Upper lobe of right lung (tissue), 1 donor: Measurements from ENCODE around the gene KANSL2. TPM values are rescaled to one million over a fixed set of nuclear protein-coding genes. Genes with fewer than 3 reads are reported as not detected.
A peak's percentile ranks its signal among the peaks of the same experiment; 100 is the strongest.
"Not testable (repeated sequence)": the region's sequence is repeated elsewhere in the genome, so short reads cannot be mapped to it uniquely, and the experiment has no call there.

Experiments used
- ATAC-seq: fragments of 200-7000 bp; cut with Tn5 transposase; one replicate; pipeline ENCODE4 v1.9.1; 2020; ENCODE audit warnings: mild to moderate bottlenecking, moderate library complexity
- DNase-seq: peaks from one replicate; pipeline ENCODE4 v3.0.0-alpha.2; 2020
- H3K27ac ChIP-seq: fragments of 200-600 bp; one replicate; pipeline ENCODE4 v1.8.0; 2022
- H3K27me3 ChIP-seq: fragments of 200-600 bp; one replicate; pipeline ENCODE4 v1.8.0; 2022; ENCODE audit warnings: mild to moderate bottlenecking
- H3K36me3 ChIP-seq: fragments of 200-600 bp; one replicate; pipeline ENCODE4 v1.8.0; 2022
- H3K4me1 ChIP-seq: fragments of 200-600 bp; one replicate; pipeline ENCODE4 v1.8.0; 2022
- H3K4me3 ChIP-seq: fragments of 200-600 bp; one replicate; pipeline ENCODE4 v1.8.0; 2022; ENCODE audit warnings: mild to moderate bottlenecking
- H3K9me3 ChIP-seq: fragments of 200-600 bp; one replicate; pipeline ENCODE4 v1.8.0; 2022
- intact Hi-C: fragments of 100-400 bp; cut with DNase I; formaldehyde crosslinking; loops from one replicate; pipeline ENCODE4 v1.11.0; 2022
- long read RNA-seq: library from polyadenylated mRNA; unstranded; transcript quantifications from one replicate; pipeline ENCODE4 v2.0.0, GENCODE V29; 2021
- total RNA-seq: library from RNA; stranded (reverse); fragmentation: NEBNext Ultra II Directional; extraction: Animal tissue kit (Norgen Biotek cat#: 25700); gene quantifications from one replicate; pipeline ENCODE4 v1.2.1, GENCODE V29; 2021
- TF ChIP-seq, protein P1 (sequence below): fragments of 200-600 bp; IDR thresholded peaks from one replicate; pipeline ENCODE4 v1.8.0; 2022; ENCODE audit warnings: antibody characterized with exemption
- donor health status: DM: no; HTN: yes; CAD: no; lungs with severe emphysema.

Gene KANSL2, protein sequence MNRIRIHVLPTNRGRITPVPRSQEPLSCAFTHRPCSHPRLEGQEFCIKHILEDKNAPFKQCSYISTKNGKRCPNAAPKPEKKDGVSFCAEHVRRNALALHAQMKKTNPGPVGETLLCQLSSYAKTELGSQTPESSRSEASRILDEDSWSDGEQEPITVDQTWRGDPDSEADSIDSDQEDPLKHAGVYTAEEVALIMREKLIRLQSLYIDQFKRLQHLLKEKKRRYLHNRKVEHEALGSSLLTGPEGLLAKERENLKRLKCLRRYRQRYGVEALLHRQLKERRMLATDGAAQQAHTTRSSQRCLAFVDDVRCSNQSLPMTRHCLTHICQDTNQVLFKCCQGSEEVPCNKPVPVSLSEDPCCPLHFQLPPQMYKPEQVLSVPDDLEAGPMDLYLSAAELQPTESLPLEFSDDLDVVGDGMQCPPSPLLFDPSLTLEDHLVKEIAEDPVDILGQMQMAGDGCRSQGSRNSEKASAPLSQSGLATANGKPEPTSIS
- 24.7 TPM for total RNA-seq
- long read RNA-seq, partial matches to known transcripts = 2 of 44 reads
- long read RNA-seq, other reads (novel, unspliced or antisense) = 41 of 44 reads

DNA sequence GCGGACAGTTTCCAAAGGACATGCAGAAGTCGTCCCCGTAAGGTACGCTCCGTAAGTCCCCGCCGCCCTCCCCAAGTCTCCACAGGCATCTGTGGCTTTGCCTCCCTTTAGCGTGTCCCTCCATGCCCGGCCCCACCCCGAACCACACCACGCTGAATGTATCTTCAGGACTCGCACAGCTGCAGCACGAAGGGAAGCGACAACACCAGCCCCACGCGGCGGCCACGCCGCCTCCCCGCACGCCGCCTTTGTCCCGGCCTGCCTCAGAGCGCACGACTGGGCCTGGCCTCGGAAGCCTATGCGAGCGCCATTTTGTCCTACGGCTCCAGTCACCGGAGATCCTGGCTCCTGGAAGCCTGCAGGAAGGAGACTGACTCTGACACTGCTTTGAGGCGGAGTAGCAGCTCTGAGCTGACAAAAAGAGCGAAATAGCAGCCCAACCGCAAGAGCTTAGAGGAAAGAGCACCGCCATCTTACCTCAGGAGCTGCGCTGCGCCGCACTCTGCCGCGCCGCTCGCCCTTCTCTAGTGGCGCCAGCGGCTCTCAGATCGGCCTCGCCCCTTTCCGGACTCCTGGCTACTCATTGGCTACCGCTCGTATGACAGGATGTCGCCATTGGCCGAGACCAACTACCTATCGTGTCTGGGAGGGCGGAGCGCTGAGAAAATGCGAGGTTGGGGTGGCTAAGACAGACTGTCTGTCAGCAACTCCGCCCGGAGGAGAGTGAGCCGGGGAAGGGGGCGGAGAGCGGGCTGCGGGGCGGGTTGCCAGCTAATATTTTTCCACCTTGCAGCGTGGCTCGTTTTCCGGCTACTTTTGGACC, at the start of gene KANSL2:
KANSL2 (minus strand) TSS at position 529 of the 823 bp plus-strand sequence. CDS start 606 bp downstream, outside the sequence.
- Histone ChIP-seq H3K9me3 (no peaks in the 10 kb centered on the region), H3K4me1 (peaks cover 39% of the 10 kb centered on the region), H3K27ac (peak within 1 kb of the TSS; percentile 99), H3K4me3 (peak within 1 kb of the TSS; percentile 98), H3K36me3 (peaks cover 21% of the 10 kb centered on the region), H3K27me3 (no peaks in the 10 kb centered on the region)
- peak; percentile 99 for ATAC-seq
- intact Hi-C loops = no loop called here
- DNase-seq = peak; percentile 99
- TF ChIP-seq, protein P1, sequence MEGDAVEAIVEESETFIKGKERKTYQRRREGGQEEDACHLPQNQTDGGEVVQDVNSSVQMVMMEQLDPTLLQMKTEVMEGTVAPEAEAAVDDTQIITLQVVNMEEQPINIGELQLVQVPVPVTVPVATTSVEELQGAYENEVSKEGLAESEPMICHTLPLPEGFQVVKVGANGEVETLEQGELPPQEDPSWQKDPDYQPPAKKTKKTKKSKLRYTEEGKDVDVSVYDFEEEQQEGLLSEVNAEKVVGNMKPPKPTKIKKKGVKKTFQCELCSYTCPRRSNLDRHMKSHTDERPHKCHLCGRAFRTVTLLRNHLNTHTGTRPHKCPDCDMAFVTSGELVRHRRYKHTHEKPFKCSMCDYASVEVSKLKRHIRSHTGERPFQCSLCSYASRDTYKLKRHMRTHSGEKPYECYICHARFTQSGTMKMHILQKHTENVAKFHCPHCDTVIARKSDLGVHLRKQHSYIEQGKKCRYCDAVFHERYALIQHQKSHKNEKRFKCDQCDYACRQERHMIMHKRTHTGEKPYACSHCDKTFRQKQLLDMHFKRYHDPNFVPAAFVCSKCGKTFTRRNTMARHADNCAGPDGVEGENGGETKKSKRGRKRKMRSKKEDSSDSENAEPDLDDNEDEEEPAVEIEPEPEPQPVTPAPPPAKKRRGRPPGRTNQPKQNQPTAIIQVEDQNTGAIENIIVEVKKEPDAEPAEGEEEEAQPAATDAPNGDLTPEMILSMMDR = no peak

DNA sequence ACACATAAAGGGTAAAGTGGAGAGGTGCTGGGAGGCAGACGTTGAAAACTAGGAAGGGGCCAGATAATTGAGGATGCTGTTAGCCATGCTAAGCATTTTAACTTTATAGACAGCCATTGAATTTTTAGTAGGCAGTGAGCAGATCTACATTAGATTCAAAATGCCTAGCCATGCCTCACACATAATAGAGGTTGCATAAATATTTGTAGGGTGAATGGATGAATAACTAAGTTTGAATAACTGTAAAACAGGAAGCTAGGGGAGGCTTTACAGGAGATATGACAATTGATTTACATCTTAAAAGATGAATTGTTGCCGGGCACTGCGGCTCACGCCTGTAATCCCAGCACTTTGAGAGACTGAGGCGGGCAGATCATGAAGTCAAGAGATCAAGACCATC, 46.8 kb upstream of the KANSL2 start:
- Histone ChIP-seq H3K27ac (no peak overlapping the region), H3K27me3 (no peaks in the 10 kb centered on the region), H3K4me3 (no peak overlapping the region), H3K36me3 (no peaks in the 10 kb centered on the region), H3K9me3 (no peaks in the 10 kb centered on the region), H3K4me1 (no peaks in the 10 kb centered on the region)
- no peak for DNase-seq
- intact Hi-C loops = no loop called here
- TF ChIP-seq, protein P1 = no peak
- no peak for ATAC-seq

DNA sequence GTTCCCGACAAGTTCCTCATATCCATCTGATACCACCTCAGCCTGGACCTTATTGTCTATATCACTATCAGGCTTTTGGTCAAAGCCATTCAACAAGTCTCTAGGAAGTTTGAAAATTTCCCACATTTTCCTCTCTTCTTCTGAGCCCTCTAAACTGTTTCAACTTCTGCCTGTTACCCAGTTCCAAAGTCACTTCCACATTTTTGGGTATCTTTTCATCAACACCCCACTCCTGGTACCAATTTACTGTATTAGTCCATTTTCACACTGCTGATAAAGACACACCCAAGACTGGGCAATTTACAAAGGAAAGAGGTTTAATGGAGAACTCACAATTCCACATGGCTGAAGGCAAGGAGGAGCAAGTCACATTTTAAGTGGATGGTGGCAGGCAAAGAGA, 38.7 kb upstream of the KANSL2 start:
- H3K27ac ChIP-seq, ATAC-seq, H3K4me3 ChIP-seq, H3K9me3 ChIP-seq, H3K36me3 ChIP-seq, DNase-seq, H3K4me1 ChIP-seq, intact Hi-C loops, H3K27me3 ChIP-seq: not testable (repeated sequence)

DNA sequence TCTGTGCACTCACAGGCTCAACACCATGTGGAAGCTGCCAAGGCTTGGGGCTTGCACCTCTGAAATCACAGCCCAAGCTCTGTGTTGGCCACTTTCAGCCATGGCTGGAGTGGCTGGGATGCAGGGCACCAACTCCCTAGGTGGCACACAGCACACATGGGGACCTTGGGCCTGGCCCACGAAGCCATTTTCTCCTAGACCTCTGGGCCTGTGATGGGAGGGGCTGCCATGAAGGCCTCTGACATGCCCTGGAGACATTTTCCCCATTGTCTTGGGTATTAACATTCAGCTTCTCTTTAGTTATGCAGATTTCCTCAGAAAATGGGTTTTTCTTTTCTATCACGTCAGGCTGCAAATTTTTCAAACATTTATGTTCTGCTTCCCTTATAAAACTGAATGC, 38.1 kb upstream of the KANSL2 start:
- intact Hi-C loops, DNase-seq, ATAC-seq: not testable (repeated sequence)

DNA sequence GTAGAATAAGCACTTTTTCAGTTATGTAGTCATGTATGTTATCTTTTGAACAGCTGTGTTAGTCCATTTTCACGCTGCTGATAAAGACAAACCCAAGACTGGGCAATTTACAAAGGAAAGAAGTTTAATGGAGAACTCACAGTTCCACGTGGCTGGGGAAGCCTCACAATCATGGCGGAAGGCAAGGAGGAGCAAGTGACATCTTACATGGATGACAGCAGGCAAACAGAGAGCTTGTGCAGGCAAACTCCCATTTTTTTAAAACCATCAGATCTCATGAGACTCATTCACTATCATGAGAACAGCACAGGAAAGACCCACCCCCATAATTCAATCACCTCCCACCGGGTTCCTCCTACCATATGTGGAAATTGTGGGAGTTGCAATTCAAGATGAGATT, 37.0 kb upstream of the KANSL2 start:
- intact Hi-C loops, DNase-seq, H3K27me3 ChIP-seq, H3K4me3 ChIP-seq, H3K27ac ChIP-seq, H3K9me3 ChIP-seq, ATAC-seq: not testable (repeated sequence)
- Histone ChIP-seq H3K36me3 (peaks cover 11% of the 10 kb centered on the region), H3K4me1 (peaks cover 20% of the 10 kb centered on the region)

More for the DNA sequence above, 38.1 kb upstream of the KANSL2 start:
- not testable (repeated sequence) for H3K4me3 ChIP-seq, H3K9me3 ChIP-seq, H3K36me3 ChIP-seq, H3K27me3 ChIP-seq, H3K27ac ChIP-seq, H3K4me1 ChIP-seq

DNA sequence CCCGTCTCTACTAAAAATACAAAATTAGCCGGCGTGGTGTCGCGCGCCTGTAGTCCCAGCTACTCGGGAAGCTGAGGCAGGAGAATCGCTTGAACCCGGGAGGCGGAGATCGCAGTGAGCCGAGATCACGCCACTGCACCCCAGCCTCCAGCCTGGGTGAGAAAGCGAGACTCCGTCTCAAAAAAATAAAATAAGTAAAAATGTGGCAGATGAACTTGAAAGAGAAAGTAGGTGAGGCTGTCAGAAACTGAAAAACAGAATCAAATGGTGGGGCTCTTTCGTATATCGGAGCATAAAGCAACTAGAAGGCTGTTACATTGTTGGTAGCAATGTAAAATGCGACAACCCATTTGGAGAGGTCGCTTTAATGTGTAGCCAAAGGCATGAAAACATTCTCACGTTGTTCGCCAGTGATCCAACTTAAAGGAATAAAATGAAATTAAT, 35.2 kb upstream of the KANSL2 start:
- intact Hi-C loops = no loop called here
- ATAC-seq (no peak), DNase-seq (no peak)
- H3K27ac ChIP-seq = peak overlapping the region; percentile 94
- H3K4me3 ChIP-seq = peak overlapping the region; percentile 84
- TF ChIP-seq, protein P1 = no peak
- H3K36me3 ChIP-seq = peaks cover 26% of the 10 kb centered on the region
- H3K27me3 ChIP-seq = no peaks in the 10 kb centered on the region
- peaks cover 2% of the 10 kb centered on the region for H3K9me3 ChIP-seq
- peaks cover 27% of the 10 kb centered on the region for H3K4me1 ChIP-seq
